Gastrocnemius medialis (tissue), 4 donors: ENCODE data around the gene PDE4D. TPM values are rescaled to one million over a fixed set of nuclear protein-coding genes. Genes with fewer than 3 reads are reported as not detected.
A peak's percentile ranks its signal among the peaks of the same experiment; 100 is the strongest.

Experiments used
- ATAC-seq, 2 donors: fragments of 150-250 bp; one replicate each; pipeline ENCODE4 v1.9.1; 2016
- DNase-seq, 2 donors: peaks; one replicate each; pipeline ENCODE4 v3.0.0-alpha.2; 2019
- H3K27ac ChIP-seq, 4 donors: fragments of 200-600 bp; sonication (generic); 1 replicate in 1 of 4; 2 replicates in 3 of 4; pipeline ENCODE4 v1.5.1; 2016 to 2018; ENCODE audit warnings: mild to moderate bottlenecking in 2 of 4, moderate library complexity in 1 of 4
- H3K27me3 ChIP-seq, 3 donors: fragments of 200-600 bp; sonication (generic) in 2 of 3; 1 replicate in 1 of 3; 2 replicates in 2 of 3; pipeline versions ENCODE4 v1.5.1 to v1.6.0; 2016 to 2019; ENCODE audit warnings: mild to moderate bottlenecking in 1 of 3, moderate library complexity in 1 of 3
- H3K36me3 ChIP-seq, 2 donors: fragments of 200-600 bp; sonication (generic) in 1 of 2; one replicate each; pipeline ENCODE4 v1.5.1; 2017 to 2018
- H3K4me1 ChIP-seq, 2 donors: fragments of 200-600 bp; sonication (generic) in 1 of 2; one replicate each; pipeline ENCODE4 v1.5.1; 2016 to 2017; ENCODE audit warnings: mild to moderate bottlenecking in 2 of 2
- H3K4me3 ChIP-seq, 4 donors: fragments of 200-600 bp; sonication (generic) in 3 of 4; 1 replicate in 1 of 4; 2 replicates in 3 of 4; pipeline ENCODE4 v1.5.1; 2016 to 2019; ENCODE audit warnings: mild to moderate bottlenecking in 2 of 4
- H3K9me3 ChIP-seq, 3 donors: fragments of 200-600 bp; sonication (generic) in 2 of 3; 1 replicate in 1 of 3; 2 replicates in 2 of 3; pipeline ENCODE4 v1.5.1; 2016 to 2019
- CTCF ChIP-seq, 5 experiments: fragments of 450-650 bp in 3 of 5; fragments of 200-600 bp in 2 of 5; sonication (generic) in 2 of 5; IDR thresholded peaks in 4 of 5; conservative IDR thresholded peaks in 1 of 5; 1 replicate in 4 of 5; 2 replicates in 1 of 5; pipeline ENCODE4 v1.5.1; 2016 to 2019; ENCODE audit warnings: antibody characterized with exemption in 5 of 5, mild to moderate bottlenecking in 3 of 5, moderate library complexity in 3 of 5
- POLR2A ChIP-seq, 2 donors: fragments of 450-650 bp; IDR thresholded peaks; one replicate each; pipeline ENCODE4 v1.6.1; 2017; ENCODE audit warnings: antibody characterized with exemption in 2 of 2, mild to moderate bottlenecking in 2 of 2, moderate library complexity in 2 of 2
- in situ Hi-C, 4 donors: fragments of 200-750 bp; cut with MboI; loops; one replicate each; pipeline versions ENCODE4 v1.15.0 to v1.8.0; 2017; ENCODE audit warnings: low sequenced_read_pairs in 4 of 4
- intact Hi-C: fragments of 100-400 bp; cut with DNase I; formaldehyde crosslinking; loops from one replicate; pipeline ENCODE4 v1.15.1; 2023; ENCODE audit warnings: low total_unique reads
- total RNA-seq, 4 donors: library from RNA; depleted of rRNA; stranded (reverse); fragments of >200 nt; gene quantifications; one replicate each; pipeline versions ENCODE4 v1.1.0 to v1.2.3, GENCODE V29; 2016

Gene PDE4D
- total RNA-seq, 4 donors from 2014 or later = 133 to 223 (median 185) TPM

GRCh38 chr5:59293700-59294099 lies 599.8 kb downstream of the PDE4D start:
- no peak for TF ChIP-seq CTCF (IDR thresholded peaks at IDR 0.05 in 4 of 5, conservative IDR thresholded peaks at IDR 0.05 in 1 of 5)
- TF ChIP-seq POLR2A (IDR thresholded peaks at IDR 0.05) = no peak
- peaks cover 57 to 66% of the 10 kb centered on the region in 2 donors for H3K4me1 ChIP-seq

GRCh38 chr5:59291941-59292340 lies 601.6 kb downstream of the PDE4D start:
- in situ Hi-C loops = no loop called here
- intact Hi-C loops = no loop called here
- no peak for DNase-seq
- TF ChIP-seq POLR2A (IDR thresholded peaks at IDR 0.05) = no peak
- TF ChIP-seq CTCF (IDR thresholded peaks at IDR 0.05 in 4 of 5, conservative IDR thresholded peaks at IDR 0.05 in 1 of 5) = no peak
- no peaks in the 10 kb centered on the region for H3K27me3 ChIP-seq
- peaks cover 59 to 60% of the 10 kb centered on the region in 2 donors for H3K4me1 ChIP-seq
- no peaks in the 10 kb centered on the region for H3K9me3 ChIP-seq
- no peaks in the 10 kb centered on the region for H3K36me3 ChIP-seq
- H3K4me3 ChIP-seq = no peak overlapping the region
- H3K27ac ChIP-seq = no peak overlapping the region
- ATAC-seq = no peak

More at GRCh38 chr5:59293700-59294099, 599.8 kb downstream of the PDE4D start:
- no peak overlapping the region for H3K4me3 ChIP-seq
- ATAC-seq (peak in 1 of 2 donors; percentile 55), DNase-seq (no peak)
- H3K9me3 ChIP-seq = no peaks in the 10 kb centered on the region
- peak overlapping the region in 1 of 4 donors; percentile 19 for H3K27ac ChIP-seq
- H3K36me3 ChIP-seq = no peaks in the 10 kb centered on the region
- H3K27me3 ChIP-seq = no peaks in the 10 kb centered on the region
- in situ Hi-C loops = no loop called here
- intact Hi-C loops = no loop called here

- Histone ChIP-seq H3K4me3 (no peak overlapping the region), H3K36me3 (no peaks in the 10 kb centered on the region), H3K27ac (no peak overlapping the region), H3K4me1 (peaks cover 39% of the 10 kb centered on the region in 2 donors), H3K9me3 (no peaks in the 10 kb centered on the region), H3K27me3 (no peaks in the 10 kb centered on the region)
- DNase-seq (no peak), ATAC-seq (no peak)
- intact Hi-C loops = no loop called here
- TF ChIP-seq POLR2A (IDR thresholded peaks at IDR 0.05) = no peak
- TF ChIP-seq CTCF (IDR thresholded peaks at IDR 0.05 in 4 of 5, conservative IDR thresholded peaks at IDR 0.05 in 1 of 5) = no peak
- in situ Hi-C loops = no loop called here
These were observed 605.6 kb downstream of the PDE4D start for GRCh38 chr5:59287884-59288283.

- DNase-seq = no peak
- peaks cover 34 to 41% of the 10 kb centered on the region in 2 donors for H3K4me1 ChIP-seq
- H3K4me3 ChIP-seq = no peak overlapping the region
- TF ChIP-seq POLR2A (IDR thresholded peaks at IDR 0.05) (no peak), CTCF (IDR thresholded peaks at IDR 0.05 in 4 of 5, conservative IDR thresholded peaks at IDR 0.05 in 1 of 5) (no peak)
- intact Hi-C loops = no loop called here
- no peaks in the 10 kb centered on the region for H3K36me3 ChIP-seq
- no peaks in the 10 kb centered on the region for H3K27me3 ChIP-seq
- no peaks in the 10 kb centered on the region for H3K9me3 ChIP-seq
- ATAC-seq = no peak
- peak overlapping the region in 2 of 4 donors; percentile 34 to 41 for H3K27ac ChIP-seq
- in situ Hi-C loops = no loop called here
These were observed 606.2 kb downstream of the PDE4D start for GRCh38 chr5:59287361-59287760.

GRCh38 chr5:59286510-59286909 lies 607.0 kb downstream of the PDE4D start:
- no peak for DNase-seq
- Histone ChIP-seq H3K27me3 (no peaks in the 10 kb centered on the region), H3K36me3 (no peaks in the 10 kb centered on the region), H3K27ac (peak overlapping the region in 1 of 4 donors; percentile 34), H3K4me3 (no peak overlapping the region), H3K4me1 (peaks cover 37 to 40% of the 10 kb centered on the region in 2 donors), H3K9me3 (no peaks in the 10 kb centered on the region)
- TF ChIP-seq POLR2A (IDR thresholded peaks at IDR 0.05) (no peak), CTCF (IDR thresholded peaks at IDR 0.05 in 4 of 5, conservative IDR thresholded peaks at IDR 0.05 in 1 of 5) (no peak)
- in situ Hi-C loops (no loop called here), intact Hi-C loops (no loop called here)
- ATAC-seq = no peak
